ENCODE measurements around the gene WDR93.

The WDR93 gene

GRCh38 chr15:89760303-89761008 lies 69.8 kb downstream of the WDR93 start:
- Histone ChIP-seq H3K27me3 (ENCODE audit: insufficient read depth, low read length) (no peaks in the 10 kb centered on the region; the same call in 1 of the 2 replicates), H3K4me1 (ENCODE audit: insufficient read depth, low read length) (no peaks in the 10 kb centered on the region), H3K27ac (ENCODE audit: low read depth, low read length) (no peak overlapping the region), H3K36me3 (ENCODE audit: insufficient read depth, low read length) (no peaks in the 10 kb centered on the region), H3K4me3 (ENCODE audit: low read length) (peak overlapping the region; percentile 18; the same call in 1 of the 2 replicates), H3K9ac (ENCODE audit: low read depth, low read length) (no peak overlapping the region), H3K9me3 (ENCODE audit: insufficient read depth, low read depth, low read length) (no peaks in the 10 kb centered on the region)
- 25% methylated on average over 16 of the region's 16 CpGs for WGBS

- WGBS: 81% methylated on average over 18 of the region's 18 CpGs
- no peaks in the 10 kb centered on the region for H3K4me1 ChIP-seq (ENCODE audit: insufficient read depth, low read length)
- H3K36me3 ChIP-seq (ENCODE audit: insufficient read depth, low read length): no peaks in the 10 kb centered on the region
- H3K27ac ChIP-seq (ENCODE audit: low read depth, low read length): no peak overlapping the region
- H3K9ac ChIP-seq (ENCODE audit: low read depth, low read length): no peak overlapping the region
- H3K9me3 ChIP-seq (ENCODE audit: insufficient read depth, low read depth, low read length): no peaks in the 10 kb centered on the region
- no peaks in the 10 kb centered on the region; the same call in 1 of the 2 replicates for H3K27me3 ChIP-seq (ENCODE audit: insufficient read depth, low read length)
- H3K4me3 ChIP-seq (ENCODE audit: low read length): no peak overlapping the region
These were observed 70.6 kb downstream of the WDR93 start for GRCh38 chr15:89761009-89761831.

- Histone ChIP-seq H3K4me1 (ENCODE audit: insufficient read depth, low read length) (no peaks in the 10 kb centered on the region), H3K36me3 (ENCODE audit: insufficient read depth, low read length) (no peaks in the 10 kb centered on the region), H3K9me3 (ENCODE audit: insufficient read depth, low read depth, low read length) (no peaks in the 10 kb centered on the region), H3K9ac (ENCODE audit: low read depth, low read length) (no peak overlapping the region), H3K4me3 (ENCODE audit: low read length) (no peak overlapping the region), H3K27ac (ENCODE audit: low read depth, low read length) (no peak overlapping the region), H3K27me3 (ENCODE audit: insufficient read depth, low read length) (no peaks in the 10 kb centered on the region; the same call in 1 of the 2 replicates)
- 92% methylated on average over 5 of the region's 5 CpGs for WGBS
These were observed 71.3 kb downstream of the WDR93 start for GRCh38 chr15:89761929-89762328.

- Histone ChIP-seq H3K27ac (ENCODE audit: low read depth, low read length) (no peak overlapping the region), H3K4me1 (ENCODE audit: insufficient read depth, low read length) (no peaks in the 10 kb centered on the region), H3K36me3 (ENCODE audit: insufficient read depth, low read length) (no peaks in the 10 kb centered on the region), H3K27me3 (ENCODE audit: insufficient read depth, low read length) (no peaks in the 10 kb centered on the region; the same call in 1 of the 2 replicates), H3K4me3 (ENCODE audit: low read length) (no peak overlapping the region), H3K9me3 (ENCODE audit: insufficient read depth, low read depth, low read length) (no peaks in the 10 kb centered on the region), H3K9ac (ENCODE audit: low read depth, low read length) (no peak overlapping the region)
- 88% methylated on average over 1 of the region's 1 CpG for WGBS
These were observed 75.1 kb downstream of the WDR93 start for GRCh38 chr15:89765694-89766093.

GRCh38 chr15:89766357-89767311 lies 76.0 kb downstream of the WDR93 start:
- no peaks in the 10 kb centered on the region for H3K4me1 ChIP-seq (ENCODE audit: insufficient read depth, low read length)
- H3K9ac ChIP-seq (ENCODE audit: low read depth, low read length): no peak overlapping the region
- no peak overlapping the region for H3K27ac ChIP-seq (ENCODE audit: low read depth, low read length)
- WGBS: 90% methylated on average over 16 of the region's 16 CpGs
- no peaks in the 10 kb centered on the region for H3K9me3 ChIP-seq (ENCODE audit: insufficient read depth, low read depth, low read length)
- no peaks in the 10 kb centered on the region; the same call in 1 of the 2 replicates for H3K27me3 ChIP-seq (ENCODE audit: insufficient read depth, low read length)
- H3K4me3 ChIP-seq (ENCODE audit: low read length): no peak overlapping the region
- no peaks in the 10 kb centered on the region for H3K36me3 ChIP-seq (ENCODE audit: insufficient read depth, low read length)

GRCh38 chr15:89767411-89767915 lies 76.9 kb downstream of the WDR93 start:
- H3K27ac ChIP-seq (ENCODE audit: low read depth, low read length): no peak overlapping the region

GRCh38 chr15:89768071-89768500 lies 77.5 kb downstream of the WDR93 start:
- H3K4me1 ChIP-seq (ENCODE audit: insufficient read depth, low read length): no peaks in the 10 kb centered on the region
- no peaks in the 10 kb centered on the region for H3K9me3 ChIP-seq (ENCODE audit: insufficient read depth, low read depth, low read length)
- H3K36me3 ChIP-seq (ENCODE audit: insufficient read depth, low read length): no peaks in the 10 kb centered on the region
- H3K27ac ChIP-seq (ENCODE audit: low read depth, low read length): no peak overlapping the region
- no peak overlapping the region for H3K4me3 ChIP-seq (ENCODE audit: low read length)
- H3K9ac ChIP-seq (ENCODE audit: low read depth, low read length): no peak overlapping the region
- H3K27me3 ChIP-seq (ENCODE audit: insufficient read depth, low read length): no peaks in the 10 kb centered on the region; the same call in 1 of the 2 replicates
- WGBS: 88% methylated on average over 7 of the region's 7 CpGs

More at GRCh38 chr15:89767411-89767915, 76.9 kb downstream of the WDR93 start:
- no peak overlapping the region for H3K9ac ChIP-seq (ENCODE audit: low read depth, low read length)
- H3K27me3 ChIP-seq (ENCODE audit: insufficient read depth, low read length): no peaks in the 10 kb centered on the region; the same call in 1 of the 2 replicates
- no peaks in the 10 kb centered on the region for H3K36me3 ChIP-seq (ENCODE audit: insufficient read depth, low read length)
- WGBS: 74% methylated on average over 6 of the region's 8 CpGs
- no peaks in the 10 kb centered on the region for H3K4me1 ChIP-seq (ENCODE audit: insufficient read depth, low read length)
- no peaks in the 10 kb centered on the region for H3K9me3 ChIP-seq (ENCODE audit: insufficient read depth, low read depth, low read length)
- no peak overlapping the region for H3K4me3 ChIP-seq (ENCODE audit: low read length)

- Histone ChIP-seq H3K36me3 (ENCODE audit: insufficient read depth, low read length) (no peaks in the 10 kb centered on the region), H3K4me3 (ENCODE audit: low read length) (no peak overlapping the region), H3K27ac (ENCODE audit: low read depth, low read length) (no peak overlapping the region), H3K4me1 (ENCODE audit: insufficient read depth, low read length) (no peaks in the 10 kb centered on the region), H3K9ac (ENCODE audit: low read depth, low read length) (no peak overlapping the region), H3K9me3 (ENCODE audit: insufficient read depth, low read depth, low read length) (no peaks in the 10 kb centered on the region), H3K27me3 (ENCODE audit: insufficient read depth, low read length) (peaks cover 3% of the 10 kb centered on the region)
- WGBS: 98% methylated on average over 2 of the region's 3 CpGs
These were observed 78.8 kb downstream of the WDR93 start for GRCh38 chr15:89769366-89769765.

GRCh38 chr15:89770041-89770440 lies 79.4 kb downstream of the WDR93 start:
- H3K27me3 ChIP-seq (ENCODE audit: insufficient read depth, low read length): peaks cover 8% of the 10 kb centered on the region
- no peaks in the 10 kb centered on the region for H3K36me3 ChIP-seq (ENCODE audit: insufficient read depth, low read length)
- no peaks in the 10 kb centered on the region for H3K9me3 ChIP-seq (ENCODE audit: insufficient read depth, low read depth, low read length)
- H3K9ac ChIP-seq (ENCODE audit: low read depth, low read length): no peak overlapping the region
- 84% methylated on average over 3 of the region's 3 CpGs for WGBS
- no peak overlapping the region for H3K27ac ChIP-seq (ENCODE audit: low read depth, low read length)
- no peaks in the 10 kb centered on the region for H3K4me1 ChIP-seq (ENCODE audit: insufficient read depth, low read length)
- no peak overlapping the region for H3K4me3 ChIP-seq (ENCODE audit: low read length)

- Histone ChIP-seq H3K9ac (ENCODE audit: low read depth, low read length) (no peak overlapping the region), H3K4me3 (ENCODE audit: low read length) (no peak overlapping the region), H3K36me3 (ENCODE audit: insufficient read depth, low read length) (no peaks in the 10 kb centered on the region), H3K4me1 (ENCODE audit: insufficient read depth, low read length) (no peaks in the 10 kb centered on the region), H3K27me3 (ENCODE audit: insufficient read depth, low read length) (peaks cover 36% of the 10 kb centered on the region), H3K9me3 (ENCODE audit: insufficient read depth, low read depth, low read length) (no peaks in the 10 kb centered on the region), H3K27ac (ENCODE audit: low read depth, low read length) (no peak overlapping the region)
- WGBS: 95% methylated on average over 1 of the region's 3 CpGs
These were observed 82.4 kb downstream of the WDR93 start for GRCh38 chr15:89772932-89773583.
